HG03175 (cell line): ENCODE measurements around the gene SPECC1.
"Not testable (repeated sequence)": the region's sequence is repeated elsewhere in the genome, so short reads cannot be mapped to it uniquely, and the experiment has no call there.

ENCODE experiments used
- ATAC-seq: cut with Tn5 transposase; IDR thresholded peaks from one replicate; pipeline ENCODE4 v1.9.1; 2021; ENCODE audit warnings: mild to moderate bottlenecking, moderate library complexity; ENCODE audit not compliant: unreplicated experiment

SPECC1 gene

DNA sequence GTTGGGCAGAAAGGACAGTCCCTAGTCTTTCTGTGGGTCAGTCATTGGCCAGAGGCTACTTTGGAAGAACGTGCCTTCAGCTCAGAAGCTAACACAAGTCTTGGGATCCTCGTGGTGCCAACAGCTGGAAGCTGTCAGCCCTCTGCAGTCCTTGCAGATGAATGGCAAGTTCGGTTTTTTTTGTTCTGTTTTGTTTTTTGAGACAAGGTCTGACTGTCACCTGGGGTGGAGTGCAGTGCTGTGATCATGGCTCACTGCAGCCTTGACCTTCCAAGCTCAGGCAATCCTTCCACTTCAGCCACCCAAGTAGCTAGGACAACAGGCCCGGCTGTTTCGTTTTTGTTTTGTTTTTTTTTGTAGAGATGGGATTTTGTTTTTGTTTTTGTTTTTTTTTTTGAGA lies 149.4 kb downstream of the SPECC1 start:
- ATAC-seq: no peak

DNA sequence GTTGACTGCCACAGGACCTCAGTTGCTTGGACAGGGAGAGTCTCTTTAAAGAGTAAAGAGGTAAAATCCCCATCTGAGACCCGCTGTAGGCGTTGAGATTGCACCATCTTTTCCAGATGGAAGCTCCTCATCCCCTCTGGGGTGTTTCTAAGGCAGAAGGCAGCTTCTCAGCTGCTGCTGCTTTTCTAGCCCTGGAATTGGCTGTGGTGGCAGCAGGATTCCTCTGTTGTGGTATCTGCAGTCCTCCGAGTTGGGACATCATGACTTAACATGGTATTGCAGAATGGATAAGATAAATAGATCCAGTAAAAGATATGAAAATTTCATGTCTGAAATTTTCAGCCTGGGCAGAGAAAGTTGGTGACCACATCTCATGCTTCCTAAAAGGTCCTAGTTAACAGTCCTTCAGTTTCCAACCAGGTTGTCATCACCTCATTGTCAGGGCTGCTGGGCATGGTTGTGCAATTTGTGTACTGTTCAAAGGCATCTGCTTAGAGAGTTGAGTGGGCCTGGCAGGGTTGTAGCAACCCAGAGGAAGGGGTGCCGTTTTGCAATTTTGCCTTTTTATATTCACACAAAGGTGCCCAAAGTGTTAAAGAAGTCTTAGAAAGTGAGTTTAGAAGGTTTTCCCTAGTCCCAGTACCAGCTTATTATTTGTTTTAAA lies 150.4 kb downstream of the SPECC1 start:
- no peak for ATAC-seq

DNA sequence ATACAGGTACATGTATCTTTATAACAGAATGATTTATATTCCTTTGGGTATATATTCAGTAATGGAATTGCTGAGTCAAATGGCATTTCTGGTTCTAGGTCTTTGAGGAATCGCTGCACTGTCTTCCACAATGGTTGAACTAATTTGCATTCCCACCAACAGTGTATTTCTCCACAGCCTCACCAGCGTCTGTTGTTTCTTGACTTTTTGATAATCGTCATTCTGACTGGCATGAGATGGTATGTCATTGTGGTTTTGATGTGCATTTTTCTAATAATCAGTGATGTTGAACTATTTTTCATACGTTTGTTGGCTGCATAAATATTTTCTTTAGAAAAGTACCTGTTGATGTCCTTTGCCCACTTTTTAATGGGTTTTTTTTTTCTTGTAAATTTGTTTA lies 156.4 kb downstream of the SPECC1 start:
- not testable (repeated sequence) for ATAC-seq

DNA sequence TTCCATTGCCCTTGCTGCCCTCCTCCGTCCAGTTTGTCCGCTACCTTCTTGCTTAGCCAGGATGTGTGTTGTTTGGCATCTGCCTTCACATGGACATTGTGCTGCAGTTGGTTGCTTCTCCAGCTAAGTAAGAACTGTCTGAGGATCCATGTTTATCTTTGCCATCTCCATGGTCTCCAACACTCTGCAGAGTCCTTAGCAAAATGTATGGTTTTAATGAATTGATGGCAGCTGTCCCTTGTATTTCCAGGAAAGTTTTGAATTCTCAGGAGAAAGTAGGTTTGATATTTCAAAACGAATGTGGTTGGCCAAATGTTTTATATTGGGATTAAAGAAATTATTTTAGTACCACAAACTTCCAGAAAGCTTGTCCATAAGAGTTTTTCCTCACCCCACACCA lies 160.9 kb downstream of the SPECC1 start:
- ATAC-seq: no peak

DNA sequence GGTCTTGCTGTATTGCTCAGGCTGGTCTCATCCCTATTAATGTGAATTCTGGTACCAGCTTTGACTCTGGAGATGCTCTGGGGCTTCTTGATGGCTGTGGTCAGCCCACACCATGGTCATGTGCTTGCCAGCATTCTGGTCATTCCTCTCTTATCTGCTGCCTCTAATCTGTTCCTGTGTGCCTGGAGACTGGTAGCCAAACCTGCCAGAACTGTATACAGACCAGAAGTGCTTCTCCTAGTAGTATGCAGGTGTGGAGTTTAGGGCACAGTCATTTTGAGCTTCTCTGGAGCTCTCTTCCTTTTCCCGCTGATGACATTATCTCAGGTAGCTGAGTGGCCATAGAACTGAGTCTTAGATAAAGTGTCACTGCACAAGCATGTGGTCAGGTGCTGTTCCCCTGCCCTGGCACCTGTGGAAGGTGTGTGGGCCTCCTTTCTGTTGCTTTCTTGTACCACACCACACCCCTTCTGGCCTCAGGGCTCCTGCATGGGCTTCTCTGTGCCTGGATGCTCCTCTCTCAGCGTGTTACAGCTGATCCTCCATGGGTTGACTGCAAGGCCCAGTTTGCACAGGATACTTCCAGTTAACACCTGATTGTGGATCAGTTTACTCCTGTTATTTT lies 162.7 kb downstream of the SPECC1 start:
- ATAC-seq: no peak

DNA sequence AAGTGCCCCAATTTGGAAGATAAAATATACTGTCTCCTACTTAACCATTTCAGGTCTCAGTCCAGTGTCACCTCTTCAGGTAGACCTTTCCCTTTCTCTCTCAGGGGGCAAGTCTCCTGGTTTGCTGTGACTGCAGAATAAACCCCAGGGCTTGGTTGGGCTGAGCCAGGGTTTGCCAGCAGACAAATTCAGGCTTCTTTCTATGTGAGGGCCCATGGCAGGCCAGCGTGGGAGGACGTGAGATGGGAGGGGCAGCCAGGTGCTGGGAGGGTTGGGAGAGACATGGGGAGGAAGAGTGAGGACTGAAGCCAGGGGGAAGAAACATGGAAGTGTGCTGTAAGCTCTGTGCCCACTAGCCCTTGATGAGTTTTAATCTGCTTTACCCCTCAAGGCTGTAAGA lies 163.2 kb downstream of the SPECC1 start:
- ATAC-seq: no peak

DNA sequence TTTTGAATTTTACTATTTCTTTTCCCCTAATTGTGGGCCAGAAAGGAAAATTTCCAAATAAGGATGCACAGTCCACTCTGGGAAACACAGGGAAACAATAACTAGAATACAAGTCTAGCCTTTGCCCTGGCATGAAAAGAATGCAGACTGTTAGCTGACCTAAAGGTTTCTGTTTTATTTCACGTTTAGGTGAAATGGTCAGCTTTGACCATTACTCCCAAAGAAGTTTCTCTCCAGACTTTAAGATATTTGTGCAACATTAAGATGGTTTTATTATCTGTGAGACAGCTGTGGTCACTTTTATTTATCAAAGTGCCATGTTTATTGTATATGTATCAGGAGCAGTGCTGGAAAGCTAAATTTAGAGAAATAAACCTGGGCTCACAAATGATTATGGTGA lies 163.9 kb downstream of the SPECC1 start:
- no peak for ATAC-seq

DNA sequence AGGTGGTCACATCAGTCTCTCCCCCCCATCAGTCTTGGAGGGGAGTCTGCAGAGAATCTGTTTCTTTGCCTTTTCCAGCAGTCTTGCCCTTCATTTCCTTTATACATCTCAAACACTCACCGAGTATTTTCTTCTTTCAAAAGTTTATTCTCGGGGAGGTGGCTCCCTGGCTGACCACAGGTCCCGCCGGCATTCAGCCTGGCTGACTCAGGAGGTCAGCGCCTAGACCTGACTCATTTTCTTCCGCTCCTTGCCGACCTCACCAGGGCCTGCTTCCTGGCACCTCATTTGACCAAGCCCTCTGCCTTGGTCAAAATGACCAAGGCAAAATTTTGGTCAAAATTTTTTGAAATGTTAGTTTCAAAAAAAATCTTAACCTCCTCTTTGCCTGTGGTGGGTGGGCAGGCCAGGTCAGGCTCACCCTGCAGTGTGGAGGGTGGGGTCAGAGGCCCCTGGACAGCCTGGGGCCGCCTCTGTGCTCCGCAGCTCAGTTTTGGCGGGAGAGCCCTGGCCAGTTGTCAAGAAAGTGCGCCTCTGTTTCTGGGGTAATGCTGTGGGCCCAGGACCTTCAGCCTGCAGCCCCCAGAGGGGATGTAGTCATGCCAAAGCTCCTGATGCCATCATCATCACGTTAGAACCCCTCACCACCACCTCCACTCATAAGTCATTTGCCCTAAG lies 165.6 kb downstream of the SPECC1 start:
- no peak for ATAC-seq

DNA sequence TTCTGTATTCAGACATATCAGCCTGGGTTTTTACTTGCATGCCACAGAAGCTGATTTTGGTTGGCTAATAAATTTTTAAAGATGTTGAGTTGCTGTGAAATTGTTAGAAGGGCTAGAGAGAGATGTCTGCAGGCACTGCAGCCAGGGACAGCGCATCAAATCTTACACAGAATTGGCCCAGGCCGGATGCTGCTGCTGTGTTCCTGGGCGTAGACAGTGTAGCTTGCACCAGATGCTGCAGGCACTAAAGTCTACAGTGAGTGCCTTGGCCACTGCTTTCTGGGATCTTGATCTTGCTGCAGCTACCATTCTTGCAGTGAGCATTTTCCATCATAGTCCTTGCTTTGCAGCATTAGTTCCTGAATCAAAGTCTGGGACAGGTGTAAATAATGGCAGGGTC lies 169.9 kb downstream of the SPECC1 start:
- ATAC-seq: no peak

DNA sequence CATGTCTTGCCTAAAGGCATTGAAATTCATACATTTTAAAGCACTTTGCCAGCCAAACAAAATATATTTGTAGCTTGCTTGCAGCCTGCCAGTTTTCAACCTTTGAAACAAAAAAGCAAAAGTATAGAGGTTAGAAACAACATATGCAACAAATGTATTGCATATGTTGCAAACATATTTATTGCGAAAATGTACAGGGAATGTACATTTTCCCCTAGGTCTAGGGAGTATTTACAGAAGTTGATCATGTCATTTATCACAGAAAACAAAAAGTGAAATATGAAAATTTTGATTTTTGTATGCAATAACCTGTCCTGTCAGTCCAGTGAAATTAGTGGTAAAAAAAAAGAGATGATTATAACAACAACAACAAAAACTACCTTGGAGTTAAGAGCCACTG lies 171.5 kb downstream of the SPECC1 start:
- no peak for ATAC-seq

DNA sequence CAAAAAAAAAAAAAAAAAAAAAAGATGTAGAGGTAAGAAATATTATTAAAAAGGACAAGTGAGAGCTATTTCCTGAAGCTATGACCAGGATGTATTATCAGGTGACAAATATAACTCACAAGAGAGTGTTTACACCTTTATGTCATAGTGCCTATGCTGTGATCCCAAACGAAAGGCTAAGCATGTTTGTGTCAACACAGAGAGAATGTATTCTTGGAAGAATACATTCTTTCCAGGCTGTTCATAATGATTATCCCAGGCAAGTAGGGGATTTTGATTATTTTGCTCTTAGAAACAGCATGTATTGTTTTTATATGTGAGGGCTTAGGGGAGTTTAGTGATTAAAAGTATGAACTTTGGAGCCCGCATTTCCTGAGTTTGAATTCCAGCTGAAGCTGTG lies 175.0 kb downstream of the SPECC1 start:
- ATAC-seq: no peak

DNA sequence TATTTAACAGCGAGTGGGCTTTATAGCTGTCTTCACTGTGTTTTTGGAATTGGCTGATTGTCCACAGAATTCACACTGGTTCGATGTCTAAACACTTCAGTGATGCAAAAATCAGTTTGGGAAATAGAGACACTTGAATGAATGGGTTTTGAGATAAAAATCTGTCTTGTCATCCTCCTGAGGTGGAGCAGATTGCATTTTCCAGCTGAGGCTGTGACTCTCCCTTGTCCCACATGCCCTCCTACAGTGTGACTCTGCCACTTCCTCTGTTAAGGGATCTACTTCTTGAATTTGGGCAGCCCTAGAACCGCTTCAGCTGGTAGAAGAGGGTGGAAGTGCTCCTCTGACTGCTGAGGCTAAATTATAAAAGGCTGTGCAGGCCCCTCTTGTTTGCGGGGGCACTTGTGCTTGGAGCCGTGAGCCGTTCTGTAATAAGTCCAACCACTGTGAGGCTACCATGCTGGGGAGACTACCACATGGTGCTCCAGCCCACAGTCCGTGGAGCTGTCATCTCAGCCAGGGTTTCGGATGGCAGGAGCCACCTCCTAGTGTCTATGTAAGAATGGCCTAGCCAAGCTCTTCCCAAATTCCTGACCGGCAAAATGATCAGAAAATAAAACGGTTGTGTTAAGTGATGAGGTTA lies 175.9 kb downstream of the SPECC1 start:
- ATAC-seq: no peak

DNA sequence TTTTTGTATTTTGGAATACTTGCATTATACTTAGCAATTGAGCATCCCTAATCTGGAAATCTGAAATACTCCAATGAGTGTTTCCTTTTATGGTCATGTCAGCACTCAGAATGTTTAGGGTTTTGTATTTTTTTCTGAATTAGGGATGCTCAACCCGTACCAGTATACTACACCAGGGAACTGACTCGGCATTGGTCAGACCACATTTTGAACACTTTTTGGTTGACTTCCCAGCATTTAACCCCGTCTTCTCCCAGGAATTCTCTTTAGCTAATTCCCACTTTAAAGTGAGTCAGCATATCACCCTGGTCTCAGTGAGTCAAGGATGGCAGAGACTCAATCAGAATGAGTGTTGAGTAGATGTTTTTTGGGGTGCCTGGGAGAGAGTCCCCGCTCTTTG lies 177.9 kb downstream of the SPECC1 start:
- ATAC-seq: no peak

DNA sequence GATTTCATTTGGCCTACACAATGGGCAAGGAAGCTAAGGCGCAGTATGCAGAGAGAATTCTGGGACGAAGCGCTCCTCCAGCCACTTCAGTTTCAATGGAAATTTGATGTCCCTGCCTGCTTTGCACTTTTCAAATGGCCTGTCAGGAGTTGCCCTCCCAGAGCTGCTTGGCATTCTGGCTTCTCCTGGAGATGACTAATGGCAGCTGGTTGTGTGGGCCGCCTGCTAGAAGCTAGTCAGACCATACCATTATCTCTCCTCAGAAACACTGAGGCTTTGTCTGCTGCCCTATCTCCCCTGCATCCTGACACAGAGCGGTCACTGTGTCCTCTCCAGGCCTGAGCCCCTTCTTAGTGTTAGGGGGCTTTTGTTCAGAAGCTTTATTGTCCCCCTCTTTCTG lies 180.1 kb downstream of the SPECC1 start:
- ATAC-seq: no peak

DNA sequence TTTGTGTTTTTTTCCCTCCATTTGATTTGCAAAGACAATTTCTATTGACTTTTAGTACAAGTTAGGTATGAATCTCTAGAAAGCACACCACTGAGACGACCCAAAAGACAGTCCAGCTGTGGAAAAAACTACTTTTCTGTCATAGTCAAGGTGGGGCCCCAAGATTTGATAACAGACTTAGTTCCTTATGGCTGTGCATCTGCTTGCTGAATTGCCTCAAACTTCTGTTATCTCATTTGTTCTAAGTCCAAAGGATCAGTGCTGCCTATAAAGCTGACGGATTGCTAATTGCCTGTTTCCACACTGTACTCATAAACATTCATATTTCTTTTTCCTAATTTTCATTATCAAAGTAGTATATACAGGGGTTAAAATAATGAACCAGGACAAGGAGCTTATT lies 180.8 kb downstream of the SPECC1 start:
- ATAC-seq: no peak

DNA sequence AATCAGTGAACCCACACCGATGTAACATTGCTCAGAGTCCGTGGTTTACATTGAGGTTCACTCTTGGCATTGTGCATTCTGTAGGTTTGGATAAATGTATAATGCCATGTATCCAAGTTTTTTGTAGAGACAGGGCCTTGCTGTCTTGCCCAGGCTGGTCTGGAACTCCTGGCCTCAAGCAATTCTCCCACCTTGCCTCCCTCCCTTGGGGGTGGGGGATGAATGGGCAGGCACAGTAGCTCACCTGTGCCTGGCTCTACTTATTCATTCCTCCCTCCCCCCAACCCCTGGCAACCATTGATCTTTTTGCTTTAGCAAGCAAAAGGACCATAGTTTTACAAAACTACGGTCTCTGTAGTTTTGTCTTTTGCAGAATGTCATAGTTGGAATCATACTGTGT lies 181.4 kb downstream of the SPECC1 start:
- ATAC-seq: no peak

DNA sequence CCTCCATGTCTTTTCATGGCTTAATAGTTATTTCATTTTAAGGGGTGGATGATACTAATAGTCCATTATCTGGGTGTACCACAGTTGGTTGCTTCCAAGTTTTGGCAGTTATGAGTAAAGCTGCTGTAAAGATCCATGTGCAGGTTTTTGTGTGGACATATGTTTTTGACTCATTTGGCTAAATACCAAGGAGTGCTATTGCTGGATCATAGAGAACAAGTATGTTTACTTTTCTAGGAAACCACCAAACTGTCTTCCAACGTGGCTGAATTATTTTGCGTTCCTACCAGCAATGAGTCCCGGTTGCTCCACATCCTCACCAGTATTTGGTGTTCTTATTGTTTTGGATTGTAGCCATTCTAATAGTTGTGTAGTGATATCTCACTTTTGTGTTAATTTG lies 181.9 kb downstream of the SPECC1 start:
- ATAC-seq: no peak

DNA sequence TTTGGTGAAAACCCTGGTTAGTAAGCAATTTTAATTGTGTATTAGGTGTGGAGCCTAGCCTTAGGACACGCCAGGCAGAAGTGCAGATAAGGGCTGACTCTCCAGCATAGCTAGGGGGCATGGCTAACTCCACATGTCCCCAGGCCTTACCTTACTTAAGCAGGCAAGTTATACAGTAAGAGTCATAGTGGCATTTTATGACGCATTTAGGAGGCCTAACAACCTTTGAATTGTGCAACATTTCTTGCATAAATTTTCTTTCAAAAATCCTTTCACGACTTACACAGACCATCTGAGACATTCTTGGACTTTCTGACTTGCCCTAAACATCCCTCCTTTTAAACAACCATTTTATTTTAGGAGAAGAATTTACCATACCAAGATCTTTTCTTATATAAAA lies 187.1 kb downstream of the SPECC1 start:
- not testable (repeated sequence) for ATAC-seq

DNA sequence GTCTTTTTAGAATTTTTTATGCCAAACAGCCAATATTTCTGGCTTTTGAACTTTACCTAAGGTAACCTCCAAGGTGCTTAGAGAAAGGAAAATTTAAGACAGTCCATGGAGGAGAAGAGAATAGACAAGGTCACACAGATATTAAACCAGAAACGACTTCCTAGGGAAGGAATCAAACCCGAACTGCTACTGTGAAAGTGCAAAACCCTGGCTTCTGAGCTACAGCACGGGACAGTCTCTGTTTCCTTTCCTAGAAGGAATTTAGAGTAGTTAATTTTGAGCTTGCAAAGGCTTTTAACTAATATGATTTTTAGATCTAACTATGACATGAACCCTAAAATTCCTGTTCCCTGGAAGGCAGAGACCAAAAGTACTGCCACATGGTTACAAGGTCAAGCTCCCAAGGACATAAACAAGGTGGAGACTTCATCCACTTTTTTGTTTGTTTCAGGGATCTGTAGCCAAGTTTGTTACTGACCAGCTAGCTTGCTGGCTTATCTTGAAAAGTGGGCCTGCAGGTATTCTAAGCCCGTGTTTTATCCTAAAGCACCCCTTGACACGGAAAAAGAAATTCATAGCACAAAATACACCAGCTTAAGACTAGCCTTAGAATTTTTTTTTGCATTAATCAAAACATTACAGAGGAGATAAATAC lies 188.2 kb downstream of the SPECC1 start:
- no peak for ATAC-seq

DNA sequence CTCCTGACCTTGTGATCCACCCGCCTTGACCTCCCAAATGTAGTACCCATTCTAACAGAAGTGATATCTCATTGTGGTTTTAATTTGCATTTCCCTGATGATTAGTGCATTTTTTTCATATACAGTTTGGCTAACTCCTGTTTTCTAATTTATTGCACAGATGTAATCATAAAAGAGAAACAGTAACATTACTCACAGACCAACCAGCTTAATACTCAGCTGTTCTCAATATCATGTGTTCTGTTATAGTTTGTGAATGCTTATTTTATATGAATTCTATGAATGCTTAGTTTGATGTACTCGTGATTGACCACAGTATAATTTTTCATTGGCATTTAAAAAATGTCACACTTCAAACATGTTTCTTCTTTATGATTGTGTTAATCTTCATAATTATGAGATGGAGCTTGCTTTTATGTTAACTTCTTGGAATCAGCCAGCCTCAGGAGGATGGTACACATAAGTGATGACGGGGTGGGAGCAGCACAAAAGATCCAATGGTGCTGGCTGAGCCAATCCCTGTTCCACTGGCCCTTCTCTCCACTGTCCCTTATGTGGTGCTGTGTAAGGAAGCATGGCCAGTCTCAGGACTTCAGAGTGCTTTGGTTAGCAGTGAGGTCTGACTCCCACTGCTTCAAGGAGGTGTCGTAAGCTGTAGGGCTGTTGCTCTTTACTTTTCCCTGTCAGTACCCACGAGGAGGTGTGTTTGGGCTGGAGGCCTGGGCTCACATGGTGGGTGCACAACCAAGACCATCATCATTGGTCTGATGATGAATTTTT lies 191.0 kb downstream of the SPECC1 start:
- ATAC-seq: no peak
